Spleen (tissue), 7 donors: ENCODE data around the gene GLS.

Experiments used
- CTCF ChIP-seq, 11 experiments: fragments of 200-600 bp in 7 of 11; fragments of 450-650 bp in 4 of 11; sonication (generic) in 4 of 11; IDR thresholded peaks in 8 of 11; conservative IDR thresholded peaks in 3 of 11; 1 replicate in 7 of 11; 2 replicates in 4 of 11; pipeline versions ENCODE4 v1.4.0 to v1.8.0; 2016 to 2021; ENCODE audit warnings: antibody characterized with exemption in 11 of 11, inconsistent platforms in 4 of 11, mild to moderate bottlenecking in 1 of 11
- POLR2A ChIP-seq, 3 donors: fragments of 450-650 bp; IDR thresholded peaks; one replicate each; pipeline ENCODE4 v1.5.1; 2017; ENCODE audit warnings: antibody characterized with exemption in 3 of 3, mild to moderate bottlenecking in 1 of 3
- donor health status: DM: no; HTN: no; CAD: no; lungs with moderate emphysema.
- donor health status: DM: no; HTN: no; CAD: no.
- donor health status: DM: no; HTN: no; CAD: no.

- no peak for TF ChIP-seq CTCF (IDR thresholded peaks at IDR 0.05 in 8 of 11, conservative IDR thresholded peaks at IDR 0.05 in 3 of 11)
- TF ChIP-seq POLR2A (IDR thresholded peaks at IDR 0.05), result no peak
These were observed 42.7 kb upstream of the GLS start for GRCh38 chr2:190837952-190838361.
